MM.1S (cell line): ENCODE results near the gene XKRX.

Experiments
- DNase-seq: peaks from one replicate; pipeline ENCODE4 v3.0.0-alpha.2; 2015
- H2AFZ ChIP-seq: fragments of 300-600 bp; sonication (generic); 2 replicates; pipeline ENCODE4 v1.6.0; 2016; ENCODE audit warnings: antibody characterized with exemption, low read length
- H3F3A ChIP-seq: fragments of 300-600 bp; sonication (generic); 2 replicates; pipeline ENCODE4 v1.6.1; 2016; ENCODE audit warnings: mild to moderate bottlenecking, antibody characterized with exemption, low read length, moderate library complexity, mixed read lengths; ENCODE audit not compliant: insufficient read depth
- H3K27ac ChIP-seq: fragments of 300-600 bp; sonication (generic); 2 replicates; pipeline ENCODE4 v1.5.1; 2016; ENCODE audit warnings: mild to moderate bottlenecking, low read length
- H3K27me3 ChIP-seq: fragments of 300-600 bp; sonication (generic); replicated peaks from 2 replicates; pipeline ENCODE4 v1.6.0; 2016; ENCODE audit warnings: low read length; ENCODE audit not compliant: insufficient read depth
- H3K36me3 ChIP-seq: fragments of 300-600 bp; sonication (generic); replicated peaks from 2 replicates; pipeline ENCODE4 v1.6.1; 2016; ENCODE audit warnings: mild to moderate bottlenecking, low read length, mixed read lengths; ENCODE audit not compliant: insufficient read depth
- H3K4me1 ChIP-seq: fragments of 300-600 bp; sonication (generic); 2 replicates; pipeline ENCODE4 v1.6.1; 2016; ENCODE audit warnings: low read length, mixed read lengths
- H3K4me2 ChIP-seq: fragments of 300-600 bp; sonication (generic); 2 replicates; pipeline ENCODE4 v1.6.0; 2016; ENCODE audit warnings: low read depth, low read length
- H3K4me3 ChIP-seq: fragments of 300-600 bp; sonication (generic); 2 replicates; pipeline ENCODE4 v1.5.1; 2016; ENCODE audit warnings: low read length, mixed read lengths
- H3K79me2 ChIP-seq: fragments of 300-600 bp; sonication (generic); 2 replicates; pipeline ENCODE4 v1.6.1; 2016; ENCODE audit warnings: mixed run types, low read length, mixed read lengths
- H3K9ac ChIP-seq: fragments of 300-600 bp; sonication (generic); 2 replicates; pipeline ENCODE4 v1.6.1; 2016; ENCODE audit warnings: low read length, mixed read lengths
- H3K9me2 ChIP-seq: fragments of 300-600 bp; sonication (generic); replicated peaks from 2 replicates; pipeline ENCODE4 v1.6.1; 2016; ENCODE audit warnings: mild to moderate bottlenecking, low read length, mixed read lengths; ENCODE audit not compliant: insufficient read depth
- H3K9me3 ChIP-seq: fragments of 300-600 bp; sonication (generic); replicated peaks from 2 replicates; pipeline ENCODE4 v1.6.1; 2016; ENCODE audit warnings: mild to moderate bottlenecking, low read length, mixed read lengths; ENCODE audit not compliant: insufficient read depth
- H4K20me1 ChIP-seq: fragments of 300-600 bp; sonication (generic); 2 replicates; pipeline ENCODE4 v1.6.1; 2016; ENCODE audit warnings: mild to moderate bottlenecking, low read length, moderate library complexity, mixed read lengths; ENCODE audit not compliant: insufficient read depth
- CTCF ChIP-seq: fragments of 300-600 bp; sonication (generic); IDR thresholded peaks from 2 replicates; pipeline ENCODE4 v1.5.1; 2016; ENCODE audit warnings: antibody characterized with exemption, low read length, mixed read lengths
- EZH2 ChIP-seq: fragments of 300-600 bp; sonication (generic); optimal IDR thresholded peaks from 2 replicates; pipeline ENCODE3; 2017; ENCODE audit warnings: low read depth, mild to moderate bottlenecking, antibody characterized with exemption, low read length, mixed read lengths
- EZH2phosphoT487 ChIP-seq: fragments of 300-600 bp; sonication (generic); IDR thresholded peaks from 2 replicates; pipeline ENCODE4 v1.6.1; 2018; ENCODE audit warnings: antibody characterized with exemption, low read length

Gene XKRX

GRCh38 chrX:100946299-100946927 lies 17.7 kb upstream of the XKRX start:
- no peaks in the 10 kb centered on the region for H4K20me1 ChIP-seq
- no peaks in the 10 kb centered on the region for H3K79me2 ChIP-seq
- H3K36me3 ChIP-seq: no peaks in the 10 kb centered on the region
- H3K4me1 ChIP-seq: no peaks in the 10 kb centered on the region
- TF ChIP-seq EZH2phosphoT487 (no peak), EZH2 (no peak), CTCF (no peak)
- H3F3A ChIP-seq: no peaks in the 10 kb centered on the region
- H3K9me3 ChIP-seq: no peaks in the 10 kb centered on the region
- H3K9ac ChIP-seq: no peak overlapping the region
- H3K9me2 ChIP-seq: no peaks in the 10 kb centered on the region
- H3K27ac ChIP-seq: no peak overlapping the region
- no peak overlapping the region for H2AFZ ChIP-seq
- no peak overlapping the region for H3K4me2 ChIP-seq
- no peak overlapping the region for H3K4me3 ChIP-seq
- H3K27me3 ChIP-seq: no peaks in the 10 kb centered on the region
- no peak for DNase-seq

DNA sequence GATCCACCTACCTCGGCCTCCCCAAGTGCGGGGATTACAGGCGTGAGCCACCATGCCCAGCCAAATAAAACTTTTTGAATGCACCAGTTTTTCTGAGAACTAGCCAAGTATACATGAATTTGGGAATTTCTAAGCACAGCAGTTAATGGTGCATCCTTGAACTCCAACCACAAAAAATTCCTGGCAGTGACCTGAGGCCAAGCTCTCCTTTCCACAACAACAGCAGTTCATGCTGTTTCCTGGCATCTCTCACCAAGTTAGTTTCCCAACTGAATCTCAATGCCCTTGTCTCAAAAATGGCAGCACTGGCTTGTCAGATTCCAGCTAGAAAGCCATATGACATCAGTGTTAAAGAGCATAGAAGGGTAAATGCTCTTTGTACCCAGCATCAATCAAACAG lies 15.9 kb upstream of the XKRX start:
- no peak overlapping the region for H3K4me3 ChIP-seq
- no peak for TF ChIP-seq CTCF
- no peaks in the 10 kb centered on the region for H4K20me1 ChIP-seq
- DNase-seq: no peak
- H3K4me2 ChIP-seq: no peak overlapping the region
- peaks cover 3% of the 10 kb centered on the region; the same call in 1 of the 2 replicates for H3K4me1 ChIP-seq
- H3K9ac ChIP-seq: no peak overlapping the region
- H3K27ac ChIP-seq: no peak overlapping the region
- no peaks in the 10 kb centered on the region for H3K9me2 ChIP-seq
- peaks cover 2% of the 10 kb centered on the region; the same call in 1 of the 2 replicates for H3F3A ChIP-seq
- no peaks in the 10 kb centered on the region for H3K36me3 ChIP-seq
- H3K27me3 ChIP-seq: no peaks in the 10 kb centered on the region
- H2AFZ ChIP-seq: no peak overlapping the region
- no peaks in the 10 kb centered on the region for H3K79me2 ChIP-seq
- H3K9me3 ChIP-seq: no peaks in the 10 kb centered on the region

- Histone ChIP-seq H3K9me3 (no peaks in the 10 kb centered on the region), H3K4me2 (peak overlapping the region; percentile 42; the same call in 1 of the 2 replicates), H3K9me2 (no peaks in the 10 kb centered on the region), H4K20me1 (no peaks in the 10 kb centered on the region), H3K9ac (peak overlapping the region; percentile 24; the same call in 1 of the 2 replicates), H3K36me3 (no peaks in the 10 kb centered on the region), H3K27me3 (no peaks in the 10 kb centered on the region), H3K4me1 (peaks cover 13% of the 10 kb centered on the region), H2AFZ (peak overlapping the region; percentile 4; the same call in 1 of the 2 replicates), H3F3A (peaks cover 10% of the 10 kb centered on the region), H3K79me2 (no peaks in the 10 kb centered on the region), H3K27ac (peak overlapping the region; percentile 68; the same call in 1 of the 2 replicates), H3K4me3 (no peak overlapping the region)
- no peak for TF ChIP-seq EZH2phosphoT487
- no peak for TF ChIP-seq CTCF
- TF ChIP-seq EZH2: no peak
- peak; percentile 83 for DNase-seq
Observed at GRCh38 chrX:100939333-100939732, 10.6 kb upstream of the XKRX start.
